Measurements from ENCODE around the gene PKP1.

PKP1 gene

DNA sequence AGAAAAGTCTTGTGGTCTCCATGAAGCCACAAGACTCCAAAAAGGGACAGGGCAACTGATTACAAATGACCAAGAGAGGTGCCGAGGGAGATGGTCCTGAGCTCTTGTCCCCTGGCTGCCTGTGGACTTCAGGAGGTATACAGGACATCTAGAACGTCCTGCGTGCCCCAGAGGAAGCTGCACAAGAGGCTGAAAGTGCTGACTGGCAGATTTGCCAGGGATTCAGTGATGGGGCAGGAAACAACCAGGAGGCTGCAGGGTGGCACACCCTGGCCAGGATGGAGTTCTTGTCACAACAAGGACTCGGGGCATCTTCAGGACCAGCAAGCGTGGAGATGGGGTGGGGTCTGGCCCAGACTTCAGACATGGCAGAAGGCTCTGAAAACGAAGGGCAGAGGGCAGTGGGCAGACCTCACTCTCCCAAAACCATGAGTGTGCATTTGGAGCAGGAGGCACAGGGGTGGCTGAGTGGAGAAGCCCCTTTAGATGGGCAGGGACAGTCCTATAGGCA is 13.4 kb upstream of the PKP1 start:
- 84% methylated on average over 6 of the region's 6 CpGs for WGBS
- no peak overlapping the region for H3K9ac ChIP-seq (ENCODE audit: low read depth, low read length)
- H3K4me1 ChIP-seq (ENCODE audit: insufficient read depth, low read length): 0 out of 2 replicates have a peak, but pooled peaks cover 5% of the 10 kb centered on the region
- H3K27ac ChIP-seq (ENCODE audit: low read depth, low read length): no peak overlapping the region
- H3K4me3 ChIP-seq (ENCODE audit: low read length): no peak overlapping the region
- H3K36me3 ChIP-seq (ENCODE audit: insufficient read depth, low read length): no peaks in the 10 kb centered on the region
- H3K9me3 ChIP-seq (ENCODE audit: insufficient read depth, low read depth, low read length): no peaks in the 10 kb centered on the region
- no peaks in the 10 kb centered on the region for H3K27me3 ChIP-seq (ENCODE audit: insufficient read depth, low read length)

DNA sequence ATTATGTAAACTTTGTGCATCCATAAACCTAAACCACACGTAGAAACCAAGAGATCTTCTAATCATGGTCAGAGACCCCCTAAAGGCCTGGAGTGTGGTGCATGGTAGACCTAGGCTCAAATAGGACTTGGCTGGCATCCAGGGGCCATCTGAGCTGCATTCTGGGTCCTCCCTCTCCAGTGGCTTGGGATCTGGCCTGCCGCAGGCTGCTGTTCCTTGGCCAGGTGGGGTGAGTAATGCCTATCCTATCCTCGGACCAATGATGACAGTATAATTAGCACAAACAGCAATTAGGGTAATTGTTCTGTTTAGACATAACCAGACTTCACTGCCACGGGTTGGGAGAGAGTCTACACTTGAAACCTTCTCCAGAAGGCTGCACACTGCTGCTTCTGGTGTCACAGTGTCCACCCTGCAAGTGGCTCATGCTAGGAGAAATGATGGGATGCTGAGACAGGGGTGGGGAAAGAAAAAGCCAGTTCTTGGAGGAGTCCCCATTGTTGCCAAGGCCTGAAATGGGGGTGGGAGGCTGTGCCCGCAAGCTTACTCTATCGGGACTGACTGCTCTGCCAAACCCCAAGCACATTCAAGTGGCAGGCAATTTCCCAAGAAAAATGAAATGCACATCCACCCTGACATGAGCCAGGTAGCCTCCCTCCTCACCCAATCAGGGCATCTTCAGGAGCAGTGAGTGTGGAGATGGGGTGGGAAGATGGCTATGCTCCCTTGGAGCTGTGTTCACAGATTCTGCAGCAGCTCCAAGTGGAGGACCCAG is 12.5 kb upstream of the PKP1 start:
- H3K27ac ChIP-seq (ENCODE audit: low read depth, low read length): no peak overlapping the region
- no peaks in the 10 kb centered on the region for H3K36me3 ChIP-seq (ENCODE audit: insufficient read depth, low read length)
- no peaks in the 10 kb centered on the region for H3K27me3 ChIP-seq (ENCODE audit: insufficient read depth, low read length)
- 0 out of 2 replicates have a peak, but pooled peaks cover 5% of the 10 kb centered on the region for H3K4me1 ChIP-seq (ENCODE audit: insufficient read depth, low read length)
- H3K4me3 ChIP-seq (ENCODE audit: low read length): no peak overlapping the region
- no peaks in the 10 kb centered on the region for H3K9me3 ChIP-seq (ENCODE audit: insufficient read depth, low read depth, low read length)
- 93% methylated on average over 6 of the region's 6 CpGs for WGBS
- no peak overlapping the region for H3K9ac ChIP-seq (ENCODE audit: low read depth, low read length)

DNA sequence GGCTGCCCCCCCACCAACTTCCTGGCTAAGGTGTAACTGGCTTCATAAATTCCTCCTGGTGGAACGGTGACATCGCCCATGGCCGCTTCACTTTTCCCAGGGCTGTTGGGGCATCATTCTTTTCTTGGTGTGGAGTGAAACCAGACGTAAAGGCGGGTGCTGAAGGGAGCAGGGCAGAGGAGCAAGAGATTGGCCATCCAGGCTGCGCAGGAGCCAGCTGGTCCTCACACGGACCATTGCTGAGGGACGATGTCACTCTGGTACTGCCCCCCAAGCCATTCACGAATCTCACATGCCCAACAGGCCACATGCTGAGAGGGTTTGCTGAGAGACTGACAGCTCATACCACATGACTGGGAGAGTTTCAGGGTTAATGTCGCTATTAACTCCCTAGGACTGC is 10.5 kb upstream of the PKP1 start:
- Histone ChIP-seq H3K27ac (ENCODE audit: low read depth, low read length) (no peak overlapping the region), H3K4me1 (ENCODE audit: insufficient read depth, low read length) (0 out of 2 replicates have a peak, but pooled peaks cover 5% of the 10 kb centered on the region), H3K27me3 (ENCODE audit: insufficient read depth, low read length) (no peaks in the 10 kb centered on the region), H3K4me3 (ENCODE audit: low read length) (no peak overlapping the region), H3K9me3 (ENCODE audit: insufficient read depth, low read depth, low read length) (no peaks in the 10 kb centered on the region), H3K9ac (ENCODE audit: low read depth, low read length) (no peak overlapping the region), H3K36me3 (ENCODE audit: insufficient read depth, low read length) (no peaks in the 10 kb centered on the region)
- 67% methylated on average over 10 of the region's 10 CpGs for WGBS

DNA sequence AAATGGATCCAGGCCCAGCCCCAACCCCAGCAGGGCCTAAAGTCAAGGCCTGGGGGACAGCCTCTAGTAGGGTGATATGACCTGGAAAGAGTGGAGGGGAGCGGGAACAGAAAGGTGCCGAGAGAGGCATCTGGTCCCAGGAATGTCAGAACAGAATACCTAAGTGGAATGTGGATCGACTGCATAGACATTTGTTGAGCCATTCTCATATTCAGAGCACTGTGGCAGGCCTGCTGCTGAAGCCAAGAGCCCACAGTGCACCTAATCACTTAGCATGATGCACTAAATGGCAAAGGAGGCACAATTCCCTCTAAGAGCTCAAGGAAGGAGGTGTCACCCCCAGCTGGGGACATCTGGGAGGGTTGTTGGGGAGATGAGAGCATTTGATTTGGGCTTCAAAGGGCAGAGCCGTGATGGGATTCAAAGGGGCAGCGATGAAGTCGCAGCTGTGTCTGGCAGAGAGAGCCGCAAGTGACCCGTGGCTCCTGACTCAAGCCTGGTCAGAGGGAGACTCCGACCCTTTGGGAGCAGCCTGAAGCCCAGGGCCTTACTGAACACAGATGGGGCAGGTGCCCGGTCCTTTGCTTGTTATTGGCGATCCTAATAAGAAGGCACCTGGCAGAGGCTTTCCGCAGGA is 8.6 kb upstream of the PKP1 start:
- Histone ChIP-seq H3K27me3 (ENCODE audit: insufficient read depth, low read length) (no peaks in the 10 kb centered on the region), H3K4me1 (ENCODE audit: insufficient read depth, low read length) (0 out of 2 replicates have a peak, but pooled peaks cover 5% of the 10 kb centered on the region), H3K4me3 (ENCODE audit: low read length) (no peak overlapping the region), H3K36me3 (ENCODE audit: insufficient read depth, low read length) (no peaks in the 10 kb centered on the region), H3K9me3 (ENCODE audit: insufficient read depth, low read depth, low read length) (no peaks in the 10 kb centered on the region), H3K9ac (ENCODE audit: low read depth, low read length) (no peak overlapping the region), H3K27ac (ENCODE audit: low read depth, low read length) (no peak overlapping the region)
- WGBS: 93% methylated on average over 12 of the region's 12 CpGs

DNA sequence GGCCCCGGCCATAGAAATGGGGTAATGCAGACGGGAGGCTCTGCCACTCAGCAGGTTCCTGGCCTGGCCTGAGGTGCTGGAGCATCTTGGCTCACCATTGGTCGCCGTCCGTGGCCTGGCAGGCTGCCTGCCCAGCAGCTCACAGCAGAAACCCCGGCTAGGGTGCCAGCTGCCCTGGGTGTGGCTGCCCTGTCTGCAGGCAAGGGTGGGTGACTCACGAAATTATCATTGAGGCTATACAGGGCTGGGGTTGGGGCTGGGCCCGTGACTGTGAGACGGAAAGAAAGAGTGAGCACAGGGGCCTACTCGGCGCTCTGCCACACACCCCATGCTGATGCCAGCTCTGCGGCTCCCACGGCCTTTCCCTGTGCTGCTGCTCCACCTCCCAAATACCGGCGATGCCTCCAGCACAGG is 8.0 kb upstream of the PKP1 start:
- Histone ChIP-seq H3K4me1 (ENCODE audit: insufficient read depth, low read length) (0 out of 2 replicates have a peak, but pooled peaks cover 5% of the 10 kb centered on the region), H3K9ac (ENCODE audit: low read depth, low read length) (no peak overlapping the region), H3K9me3 (ENCODE audit: insufficient read depth, low read depth, low read length) (no peaks in the 10 kb centered on the region), H3K27ac (ENCODE audit: low read depth, low read length) (no peak overlapping the region), H3K27me3 (ENCODE audit: insufficient read depth, low read length) (no peaks in the 10 kb centered on the region), H3K4me3 (ENCODE audit: low read length) (no peak overlapping the region), H3K36me3 (ENCODE audit: insufficient read depth, low read length) (no peaks in the 10 kb centered on the region)
- 85% methylated on average over 15 of the region's 15 CpGs for WGBS

DNA sequence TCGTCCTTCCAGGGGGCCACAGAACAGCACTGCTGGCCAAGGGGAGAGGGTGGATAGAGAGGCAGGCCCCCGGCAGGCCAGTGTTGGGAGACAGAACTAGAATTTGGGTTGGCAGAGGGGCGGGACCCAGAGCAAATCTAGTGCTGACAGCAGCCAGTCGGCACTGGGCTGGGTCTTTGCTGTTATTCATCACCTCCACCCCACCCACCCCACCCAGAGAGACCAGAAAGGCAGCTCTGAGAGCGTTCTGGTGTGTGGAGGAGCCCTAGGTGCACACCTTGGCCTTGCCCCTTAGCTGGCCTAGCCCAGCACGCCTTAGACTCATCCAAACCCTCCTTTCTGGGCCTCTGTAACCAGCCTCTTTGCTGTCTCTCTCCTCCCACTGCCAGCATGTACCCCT is 6.4 kb upstream of the PKP1 start:
- Histone ChIP-seq H3K4me3 (ENCODE audit: low read length) (no peak overlapping the region), H3K27ac (ENCODE audit: low read depth, low read length) (no peak overlapping the region), H3K36me3 (ENCODE audit: insufficient read depth, low read length) (no peaks in the 10 kb centered on the region), H3K9ac (ENCODE audit: low read depth, low read length) (no peak overlapping the region), H3K9me3 (ENCODE audit: insufficient read depth, low read depth, low read length) (no peaks in the 10 kb centered on the region), H3K4me1 (ENCODE audit: insufficient read depth, low read length) (0 out of 2 replicates have a peak, but pooled peaks cover 5% of the 10 kb centered on the region), H3K27me3 (ENCODE audit: insufficient read depth, low read length) (peaks cover 1% of the 10 kb centered on the region)
- WGBS: 91% methylated on average over 5 of the region's 6 CpGs

DNA sequence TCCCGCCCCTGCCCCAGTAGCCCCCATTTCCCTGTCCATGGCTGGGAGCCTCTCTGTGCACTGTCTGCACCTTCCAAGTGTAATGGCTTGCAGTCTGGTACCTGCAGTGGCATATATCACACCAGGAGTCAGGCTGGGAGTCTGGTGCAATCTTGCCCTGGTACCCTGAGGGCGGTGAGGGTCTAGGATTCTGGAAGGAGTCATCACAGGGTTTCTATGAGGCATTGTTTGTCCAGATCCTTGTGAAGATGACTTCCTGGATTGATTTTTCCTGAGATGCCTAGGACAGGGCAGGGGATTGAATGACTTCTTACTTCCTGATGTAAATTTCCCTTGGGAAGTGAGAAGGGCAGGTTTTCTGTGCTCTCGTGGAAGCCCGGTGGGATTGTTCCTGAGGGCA is 5.9 kb upstream of the PKP1 start:
- no peak overlapping the region for H3K4me3 ChIP-seq (ENCODE audit: low read length)
- H3K27me3 ChIP-seq (ENCODE audit: insufficient read depth, low read length): peaks cover 7% of the 10 kb centered on the region
- H3K27ac ChIP-seq (ENCODE audit: low read depth, low read length): no peak overlapping the region
- 0 out of 2 replicates have a peak, but pooled peaks cover 5% of the 10 kb centered on the region for H3K4me1 ChIP-seq (ENCODE audit: insufficient read depth, low read length)
- 87% methylated on average over 4 of the region's 4 CpGs for WGBS
- no peaks in the 10 kb centered on the region for H3K36me3 ChIP-seq (ENCODE audit: insufficient read depth, low read length)
- no peak overlapping the region for H3K9ac ChIP-seq (ENCODE audit: low read depth, low read length)
- no peaks in the 10 kb centered on the region for H3K9me3 ChIP-seq (ENCODE audit: insufficient read depth, low read depth, low read length)

DNA sequence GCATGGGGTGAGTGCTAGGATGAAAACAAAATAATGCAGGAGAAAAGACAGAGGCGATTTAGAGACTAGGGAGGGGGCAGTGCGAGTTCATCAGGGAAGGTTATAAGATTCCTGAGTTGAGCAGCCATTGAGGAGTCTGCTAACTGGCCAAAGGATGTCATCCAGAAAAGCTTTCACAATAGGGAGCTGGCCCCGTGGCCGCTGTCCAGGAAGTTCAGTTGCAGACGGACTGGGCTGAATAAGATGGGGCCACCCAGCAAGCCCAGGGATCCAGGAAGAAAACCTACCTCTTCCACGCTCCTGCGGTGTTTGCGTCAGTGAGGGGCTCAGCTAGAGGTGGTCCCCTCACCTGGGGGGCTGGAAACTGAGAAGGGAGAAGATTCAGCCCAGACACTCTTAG is 4.0 kb upstream of the PKP1 start:
- no peak overlapping the region for H3K4me3 ChIP-seq (ENCODE audit: low read length)
- H3K9me3 ChIP-seq (ENCODE audit: insufficient read depth, low read depth, low read length): no peaks in the 10 kb centered on the region
- no peaks in the 10 kb centered on the region for H3K36me3 ChIP-seq (ENCODE audit: insufficient read depth, low read length)
- no peak overlapping the region for H3K9ac ChIP-seq (ENCODE audit: low read depth, low read length)
- no peak overlapping the region for H3K27ac ChIP-seq (ENCODE audit: low read depth, low read length)
- 86% methylated on average over 8 of the region's 8 CpGs for WGBS
- peaks cover 25% of the 10 kb centered on the region for H3K27me3 ChIP-seq (ENCODE audit: insufficient read depth, low read length)
- no peaks in the 10 kb centered on the region for H3K4me1 ChIP-seq (ENCODE audit: insufficient read depth, low read length)

DNA sequence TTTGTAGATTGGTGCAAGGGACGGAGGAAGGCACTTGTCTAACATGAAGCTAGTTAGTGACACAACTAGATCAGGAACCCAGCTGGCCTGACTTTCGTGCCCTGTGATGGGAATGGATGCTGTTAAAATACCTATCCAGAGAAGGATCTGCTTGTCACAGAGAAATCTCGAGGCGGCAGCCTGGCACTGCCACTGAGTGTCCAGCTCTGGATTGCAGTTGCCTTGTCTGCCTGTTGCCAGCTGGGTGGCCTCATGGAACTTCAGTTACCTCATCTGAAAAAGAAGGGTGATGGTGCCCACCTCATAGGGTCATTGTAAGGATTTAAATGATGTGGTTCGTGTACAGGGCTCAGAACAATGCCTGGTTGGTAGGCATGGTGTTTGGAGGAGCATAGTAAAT is 2.4 kb upstream of the PKP1 start:
- Histone ChIP-seq H3K9me3 (ENCODE audit: insufficient read depth, low read depth, low read length) (no peaks in the 10 kb centered on the region), H3K9ac (ENCODE audit: low read depth, low read length) (no peak overlapping the region), H3K27me3 (ENCODE audit: insufficient read depth, low read length) (peaks cover 30% of the 10 kb centered on the region), H3K4me3 (ENCODE audit: low read length) (no peak overlapping the region), H3K27ac (ENCODE audit: low read depth, low read length) (no peak overlapping the region), H3K4me1 (ENCODE audit: insufficient read depth, low read length) (no peaks in the 10 kb centered on the region; the same call in 1 of the 2 replicates), H3K36me3 (ENCODE audit: insufficient read depth, low read length) (no peaks in the 10 kb centered on the region)
- WGBS: 76% methylated on average over 5 of the region's 5 CpGs

DNA sequence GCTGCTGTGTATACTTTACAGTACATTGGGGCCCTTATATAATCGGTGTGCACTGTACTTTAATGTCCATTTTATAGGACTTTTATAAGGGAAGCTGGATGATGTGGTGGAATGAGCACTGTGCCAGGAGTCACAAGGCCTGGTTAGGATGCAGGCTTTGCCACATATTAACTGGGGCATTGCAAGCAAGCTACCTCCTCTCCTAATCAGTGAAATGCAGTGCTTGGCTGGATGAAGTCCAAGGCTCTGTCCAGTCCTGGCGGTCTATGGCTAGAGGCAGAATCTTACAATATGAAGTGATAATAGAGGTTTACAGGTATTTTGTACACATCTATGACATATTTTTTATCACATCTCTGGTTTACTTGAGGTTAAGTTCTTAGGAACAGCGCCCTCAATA is 1.7 kb upstream of the PKP1 start:
- no peaks in the 10 kb centered on the region; the same call in 1 of the 2 replicates for H3K4me1 ChIP-seq (ENCODE audit: insufficient read depth, low read length)

DNA sequence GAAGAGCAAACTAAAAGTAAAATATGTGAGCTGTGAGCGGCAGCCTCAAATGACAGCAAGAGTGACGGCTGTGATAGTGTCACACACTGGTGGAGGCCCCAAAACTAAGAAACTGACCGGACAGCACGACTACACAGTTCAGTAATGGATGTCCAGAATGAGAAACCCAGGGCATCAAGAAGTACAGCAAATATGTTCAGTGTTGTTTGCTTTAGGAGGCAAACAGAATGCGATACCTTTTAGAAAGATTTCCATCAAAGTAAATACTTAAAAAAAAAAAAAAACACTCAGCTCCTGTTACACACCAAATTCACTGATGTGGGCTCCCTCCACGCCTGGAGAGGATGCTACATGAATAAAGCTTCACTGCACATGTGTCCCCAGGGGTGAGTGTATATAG is 1.1 kb upstream of the PKP1 start:
- H3K4me3 ChIP-seq (ENCODE audit: low read length): no peak overlapping the region
- no peaks in the 10 kb centered on the region for H3K9me3 ChIP-seq (ENCODE audit: insufficient read depth, low read depth, low read length)
- no peaks in the 10 kb centered on the region; the same call in 1 of the 2 replicates for H3K4me1 ChIP-seq (ENCODE audit: insufficient read depth, low read length)
- no peaks in the 10 kb centered on the region for H3K36me3 ChIP-seq (ENCODE audit: insufficient read depth, low read length)
- 93% methylated on average over 6 of the region's 6 CpGs for WGBS
- no peak overlapping the region for H3K27ac ChIP-seq (ENCODE audit: low read depth, low read length)
- H3K9ac ChIP-seq (ENCODE audit: low read depth, low read length): no peak overlapping the region
- peaks cover 31% of the 10 kb centered on the region for H3K27me3 ChIP-seq (ENCODE audit: insufficient read depth, low read length)

More for the DNA sequence above, 1.7 kb upstream of the PKP1 start:
- no peak overlapping the region for H3K4me3 ChIP-seq (ENCODE audit: low read length)
- H3K9me3 ChIP-seq (ENCODE audit: insufficient read depth, low read depth, low read length): no peaks in the 10 kb centered on the region
- peaks cover 31% of the 10 kb centered on the region for H3K27me3 ChIP-seq (ENCODE audit: insufficient read depth, low read length)
- H3K9ac ChIP-seq (ENCODE audit: low read depth, low read length): no peak overlapping the region
- no peak overlapping the region for H3K27ac ChIP-seq (ENCODE audit: low read depth, low read length)
- 98% methylated on average over 2 of the region's 3 CpGs for WGBS
- H3K36me3 ChIP-seq (ENCODE audit: insufficient read depth, low read length): no peaks in the 10 kb centered on the region

All from HUES64 (cell line).